Left renal cortex interstitium (tissue), 4 donors: ENCODE data around the gene VSX1. TPM values are rescaled to one million over a fixed set of nuclear protein-coding genes. Genes with fewer than 3 reads are reported as not detected.

Source experiments
- DNase-seq, 4 donors: peaks; one replicate each; pipeline ENCODE4 v3.0.0-alpha.2; 2013; ENCODE audit warnings: low read depth in 4 of 4, low spot score in 2 of 4, missing footprints in 1 of 4
- polyA plus RNA-seq, 4 donors: library from polyadenylated mRNA; unstranded; fragments of 120-200 nt; gene quantifications; one replicate each; pipeline ENCODE4 v1.2.1, GENCODE V29; 2013; ENCODE audit not compliant: insufficient read length in 4 of 4

The VSX1 gene
- polyA plus RNA-seq, result not detected

- DNase-seq, result no peak
Observed at GRCh38 chr20:25081730-25082497, at the start of gene VSX1. VSX1 (minus strand) TSS chr20:25082141; CDS start chr20:25082096, 45 bp downstream.

DNA sequence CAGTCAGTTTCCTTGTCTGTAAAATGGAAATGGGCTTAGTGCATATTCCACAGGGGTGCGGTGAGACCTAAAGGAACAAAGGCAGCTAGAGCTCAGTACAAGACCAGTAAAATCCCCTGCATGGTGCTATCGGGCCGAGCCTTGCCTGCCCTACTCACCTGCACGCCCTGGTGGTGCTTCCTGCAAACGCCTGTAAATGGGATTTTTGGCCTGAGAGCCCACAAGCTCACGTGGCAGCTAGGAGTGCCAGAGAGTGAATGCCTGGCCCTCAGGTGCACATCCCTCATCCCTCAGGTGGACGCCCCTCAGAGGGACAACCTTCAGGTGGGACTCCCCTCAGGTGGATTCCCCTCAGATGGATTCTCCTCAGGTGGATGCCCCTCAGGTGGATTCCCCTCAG lies 48.0 kb upstream of the VSX1 start:
- DNase-seq, result no peak

DNA sequence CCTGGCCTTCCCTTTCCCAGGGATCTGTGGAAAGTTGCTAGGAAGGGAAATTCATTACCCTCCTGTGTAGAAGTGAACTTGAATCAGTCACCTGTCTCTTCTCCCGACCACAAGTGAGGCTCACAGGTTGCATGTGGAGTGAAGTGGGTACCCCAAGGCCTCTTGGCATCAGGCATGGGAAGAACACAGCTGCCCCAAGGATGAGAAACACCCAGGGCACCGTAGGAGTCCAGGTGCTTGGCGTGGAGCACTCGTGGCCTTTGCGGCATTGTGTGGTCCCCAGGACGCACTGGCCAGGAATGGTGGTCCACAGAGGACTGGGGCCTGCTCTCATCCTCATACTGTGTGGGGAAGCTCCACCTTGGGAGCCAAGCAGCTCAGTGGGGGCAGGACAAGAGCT lies 47.5 kb upstream of the VSX1 start:
- no peak for DNase-seq

DNA sequence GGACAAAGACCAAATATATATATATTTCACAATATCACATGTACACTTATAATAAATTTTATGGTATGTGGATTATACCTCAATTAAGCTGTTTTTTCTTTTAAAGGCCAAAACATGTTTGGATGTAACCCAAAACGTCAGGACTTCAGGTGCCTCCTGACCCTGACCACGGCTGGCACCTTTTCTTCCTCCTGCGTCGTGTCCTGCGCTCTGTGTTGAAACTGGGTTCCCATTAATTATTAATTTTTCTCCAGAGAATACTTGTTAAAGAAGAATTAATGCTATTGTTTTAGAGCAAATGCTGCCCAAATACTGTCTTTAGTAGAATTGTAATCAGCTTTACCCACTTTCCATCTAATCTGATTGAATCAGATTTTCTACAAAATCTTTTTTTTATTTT lies 46.7 kb upstream of the VSX1 start:
- no peak for DNase-seq

- no peak for DNase-seq
Observed at GRCh38 chr20:25127761-25128537, 46.0 kb upstream of the VSX1 start.

GRCh38 chr20:25126204-25127029 lies 44.5 kb upstream of the VSX1 start:
- no peak for DNase-seq

GRCh38 chr20:25125636-25126035 lies 43.7 kb upstream of the VSX1 start:
- DNase-seq, result no peak

- DNase-seq, result no peak
Observed at GRCh38 chr20:25120920-25121319, 39.0 kb upstream of the VSX1 start.

- no peak for DNase-seq
Observed at GRCh38 chr20:25120457-25120856, 38.5 kb upstream of the VSX1 start.

DNA sequence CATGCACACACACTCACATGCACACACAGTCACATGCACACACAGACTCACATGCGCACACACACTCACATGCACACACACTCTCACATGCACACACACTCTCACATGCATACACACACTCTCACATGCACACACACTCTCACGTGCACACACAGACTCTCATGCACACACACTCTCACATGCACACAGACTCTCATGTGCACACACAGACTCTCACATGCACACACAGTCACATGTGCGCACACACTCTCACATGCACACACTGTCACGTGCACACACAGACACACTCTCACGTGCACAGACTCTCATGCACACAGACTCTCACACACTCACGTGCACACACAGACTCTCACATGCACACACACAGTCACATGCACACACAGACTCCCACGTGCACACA lies 36.6 kb upstream of the VSX1 start:
- DNase-seq, result no peak

- DNase-seq, result no peak
Observed at GRCh38 chr20:25117990-25118389, 36.0 kb upstream of the VSX1 start.

DNA sequence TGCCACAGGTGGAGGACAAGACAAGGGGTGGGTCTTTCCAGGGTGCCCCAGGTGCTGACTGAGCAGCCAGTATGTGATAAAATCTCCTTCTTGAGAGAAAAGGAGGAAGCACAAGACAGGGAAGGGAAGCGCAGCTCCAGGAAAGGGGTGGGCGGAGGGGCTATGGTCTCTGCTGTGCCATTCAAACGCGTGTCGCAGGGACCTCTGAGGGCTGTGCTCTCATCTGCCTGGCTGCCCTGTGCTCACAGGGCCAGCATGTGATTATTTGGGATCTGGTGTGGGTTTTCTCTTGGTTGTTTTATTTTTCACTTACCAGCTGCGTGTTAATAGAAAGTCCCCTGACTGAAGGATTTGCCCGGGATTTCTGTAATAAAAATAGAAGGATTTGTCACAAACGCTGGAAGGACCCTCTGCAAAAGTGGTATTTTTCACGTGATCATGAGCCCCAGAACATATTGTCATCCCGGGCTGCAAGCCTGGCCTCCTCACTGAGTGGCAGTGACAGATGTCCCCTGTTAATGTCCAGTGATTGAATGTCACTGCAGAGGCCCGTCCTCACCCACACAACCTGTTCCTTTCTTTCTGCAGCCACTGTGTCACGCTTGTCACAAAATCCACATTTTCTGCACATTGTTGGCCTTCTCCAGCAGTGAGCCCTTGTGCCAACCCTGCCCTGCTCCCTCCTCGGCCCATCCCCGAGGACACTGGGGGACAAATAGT lies 35.0 kb upstream of the VSX1 start:
- no peak for DNase-seq

- no peak for DNase-seq
Observed at GRCh38 chr20:25103526-25103925, 21.6 kb upstream of the VSX1 start.

DNA sequence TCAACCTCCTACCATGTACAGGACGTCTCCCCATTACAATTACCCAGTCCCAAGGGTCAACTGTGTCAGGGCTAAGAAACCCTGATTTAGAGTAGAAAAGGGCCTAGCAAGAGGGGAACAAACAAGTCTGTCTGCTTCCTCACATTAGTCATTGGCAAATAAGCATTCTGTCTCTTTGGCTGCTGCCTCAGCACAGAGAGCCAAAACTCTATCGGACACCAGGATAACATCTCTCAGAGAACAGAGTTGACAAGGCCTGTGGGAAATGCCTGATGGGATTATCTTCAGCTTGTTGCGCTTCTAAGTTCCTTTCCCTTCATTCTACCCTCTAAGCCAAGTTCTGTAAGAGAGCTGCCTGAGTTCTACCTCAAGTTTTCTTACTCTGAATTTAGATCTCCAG lies 19.0 kb upstream of the VSX1 start:
- DNase-seq, result no peak

- no peak for DNase-seq
Observed at GRCh38 chr20:25099601-25100140, 17.7 kb upstream of the VSX1 start.

GRCh38 chr20:25097498-25097897 lies 15.6 kb upstream of the VSX1 start:
- no peak for DNase-seq

DNA sequence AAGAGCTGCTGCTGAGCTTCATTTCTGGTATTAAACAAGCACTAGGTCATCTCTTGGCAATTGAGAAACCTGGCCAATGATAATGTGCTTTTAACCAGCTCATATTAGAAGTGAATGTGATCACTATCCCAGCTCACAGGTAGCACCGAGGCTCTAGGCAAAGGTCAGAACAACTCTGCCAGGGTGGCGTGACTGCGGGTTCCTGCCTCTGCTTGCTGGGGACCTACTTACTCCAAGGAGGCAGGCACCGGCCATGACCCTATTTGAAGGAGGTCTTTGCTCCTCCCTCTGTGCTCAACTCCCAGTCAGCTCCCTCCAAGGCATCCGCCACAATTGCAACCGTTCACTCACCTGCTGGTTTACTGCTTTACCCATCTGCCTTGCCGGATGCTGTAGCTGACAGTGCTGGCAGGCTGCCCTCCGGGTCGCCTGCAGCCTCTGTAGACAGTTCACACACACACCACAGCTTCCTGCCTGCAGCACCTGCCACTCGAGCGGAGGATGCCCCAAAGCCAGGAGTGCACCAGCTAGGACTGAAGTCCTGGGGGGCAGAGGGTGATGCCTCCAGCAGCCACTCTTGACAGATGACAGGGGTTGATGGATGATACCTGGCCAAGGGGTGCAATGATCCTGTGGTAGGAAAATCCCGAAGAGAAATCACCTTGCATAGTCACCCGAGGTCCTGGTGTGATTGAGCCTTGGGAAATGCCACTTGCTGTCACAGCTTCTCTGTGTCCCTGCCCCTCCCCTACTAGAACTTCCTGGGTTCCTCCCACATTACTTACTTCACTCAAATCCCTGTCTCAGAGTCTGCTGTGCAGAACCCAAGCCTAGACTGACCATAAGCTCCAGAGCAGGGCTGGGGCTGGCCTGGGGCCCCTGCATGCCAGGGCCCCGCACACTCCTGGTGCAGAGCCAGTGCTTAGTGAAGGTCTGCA lies 8.8 kb upstream of the VSX1 start:
- DNase-seq, result no peak

DNA sequence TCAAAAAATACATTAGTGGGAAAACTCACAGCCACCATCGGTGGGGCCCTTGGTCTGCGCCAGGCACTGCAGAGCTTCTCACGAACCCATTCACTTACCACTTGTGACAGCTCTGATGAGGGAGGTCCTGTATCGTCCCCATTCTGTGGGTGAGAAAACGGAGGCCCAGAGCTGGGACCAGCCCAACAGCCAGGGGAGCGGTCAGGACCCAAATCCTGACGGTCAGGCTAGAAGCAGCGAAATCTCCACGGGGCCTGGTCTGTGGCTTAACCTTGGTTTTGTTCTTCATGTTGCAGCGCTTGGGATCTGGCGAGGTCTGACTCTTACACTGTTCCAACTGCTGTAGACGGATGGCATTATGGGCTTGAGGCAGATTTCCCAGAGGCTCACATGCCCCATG lies 7.7 kb upstream of the VSX1 start:
- no peak for DNase-seq

DNA sequence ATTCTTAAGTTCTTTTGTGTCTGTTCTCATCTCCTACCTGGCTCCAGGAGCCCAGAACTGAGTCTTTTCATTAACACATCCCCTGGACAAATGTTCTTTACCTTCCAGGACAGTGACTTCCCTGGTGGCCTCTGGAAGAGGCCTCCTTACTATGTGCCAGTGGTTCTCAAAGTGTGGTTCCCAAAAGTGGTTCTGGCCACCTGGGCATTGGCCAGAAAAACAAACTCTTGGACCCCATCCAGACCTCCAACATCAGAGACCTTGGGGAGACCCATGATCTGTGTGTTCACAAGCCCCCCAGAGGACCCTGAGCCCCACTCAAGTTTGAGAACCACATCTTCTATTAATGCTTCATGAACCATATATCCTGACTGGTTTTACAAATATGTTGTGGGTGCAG lies 7.2 kb upstream of the VSX1 start:
- no peak for DNase-seq
